GM12892 (cell line): Measurements from ENCODE around the gene KRTAP16-1.

Source experiments
- DNase-seq: peaks from one replicate; pipeline ENCODE4 v3.0.0; 2011; ENCODE audit not compliant: insufficient read length
- FAIRE-seq: peaks from 2 replicates; lab custom pipeline; 2011; peaks lifted over from hg19 to GRCh38; lab: Jason Lieb, UNC
- POLR2A ChIP-seq: IDR thresholded peaks from 2 replicates; pipeline ENCODE4 v1.6.1; 2011; ENCODE audit warnings: low read depth, low read length, control low read depth
- POLR2AphosphoS5 ChIP-seq: IDR thresholded peaks from 2 replicates; pipeline ENCODE4 v1.6.1; 2011; ENCODE audit warnings: low read depth, low read length, control low read depth
- TAF1 ChIP-seq: IDR thresholded peaks from 2 replicates; pipeline ENCODE4 v1.6.1; 2011; ENCODE audit warnings: low read depth, mild to moderate bottlenecking, control low read depth, low read length, borderline replicate concordance

KRTAP16-1 gene

DNA sequence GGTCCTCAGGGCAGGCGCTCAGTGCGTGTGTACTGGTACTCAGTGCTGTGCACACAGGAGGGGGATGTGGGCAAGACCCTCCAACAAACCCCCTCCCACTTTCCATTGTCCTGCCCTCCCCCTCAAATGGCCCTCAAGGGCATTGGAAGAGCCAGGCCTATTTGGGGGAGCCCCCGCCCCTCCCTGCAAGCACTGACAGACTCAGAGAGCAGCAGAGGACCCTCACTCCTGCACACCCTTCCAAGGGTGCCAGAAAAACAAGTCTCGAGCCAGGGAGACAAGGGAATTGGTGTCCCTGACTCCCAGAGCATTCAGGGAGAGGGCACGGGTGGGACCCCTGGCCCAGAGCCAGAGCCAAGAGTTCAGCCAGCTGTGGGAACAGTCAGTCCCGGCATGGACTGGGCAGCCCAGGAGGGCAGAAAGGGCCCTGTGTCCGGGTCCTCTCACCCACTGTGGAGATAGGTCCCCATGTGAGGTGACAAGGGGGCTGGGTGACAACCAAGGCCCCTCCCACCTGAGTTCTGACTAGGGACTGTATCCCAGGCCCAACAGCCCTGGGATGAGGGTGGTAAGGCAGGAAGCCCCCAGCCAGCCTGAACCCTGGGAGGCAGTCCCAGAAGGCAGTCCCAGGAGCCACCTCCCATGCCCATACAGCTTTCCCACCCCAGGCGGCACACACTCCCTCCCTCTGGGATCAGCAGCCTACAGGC lies 18.5 kb upstream of the KRTAP16-1 start:
- no peak for TF ChIP-seq POLR2AphosphoS5
- TF ChIP-seq POLR2A = no peak
- TF ChIP-seq TAF1 = no peak
- no peak for DNase-seq
- FAIRE-seq = no peak

DNA sequence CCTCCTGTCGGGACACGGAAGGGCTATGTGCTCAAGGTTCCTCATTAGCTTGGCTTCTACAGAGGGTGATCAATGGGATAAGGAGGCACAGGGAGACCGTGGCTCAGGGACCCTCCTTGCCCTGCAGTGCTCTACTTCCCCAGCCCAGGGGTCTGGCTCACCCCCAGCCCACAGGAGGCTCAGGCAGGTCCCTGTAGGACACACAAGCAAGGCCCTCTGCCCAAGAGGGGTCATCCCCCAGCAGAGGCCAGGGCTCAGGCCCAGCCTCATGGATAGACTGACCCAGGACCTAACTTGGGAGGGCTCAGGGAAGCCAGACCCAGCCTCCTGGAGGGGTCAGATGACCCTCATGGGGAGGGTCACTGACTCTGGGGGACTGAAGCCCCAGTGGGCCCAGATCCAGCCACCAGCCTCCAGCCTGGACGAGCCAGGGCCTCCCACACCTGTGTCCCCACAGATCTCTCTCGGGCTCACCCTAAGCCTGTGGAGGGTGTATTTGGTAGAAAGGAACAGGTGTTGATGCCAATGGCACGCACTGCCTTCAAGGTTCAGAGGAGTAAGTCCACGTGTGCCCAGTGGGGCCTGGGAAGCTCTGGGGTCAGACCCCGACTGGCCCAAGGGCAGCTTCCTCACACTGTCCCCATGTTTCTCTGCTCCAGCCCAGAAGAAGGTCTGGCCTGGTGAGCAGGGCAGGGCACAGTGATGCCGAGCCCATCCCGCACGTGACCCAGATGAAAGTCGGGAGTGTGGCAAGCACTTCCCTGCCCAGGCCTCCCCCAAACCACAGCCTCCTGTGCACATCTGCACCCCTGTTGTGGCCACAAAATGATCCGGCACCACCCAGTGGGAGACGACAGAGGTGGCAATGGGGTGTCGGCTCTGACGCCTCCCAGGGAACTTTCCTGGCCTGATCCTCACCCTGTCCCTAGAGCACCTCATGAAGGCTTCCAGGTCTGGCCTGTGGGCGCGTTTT lies 17.4 kb upstream of the KRTAP16-1 start:
- FAIRE-seq (no peak), DNase-seq (no peak)
- TF ChIP-seq TAF1 (no peak), POLR2A (no peak), POLR2AphosphoS5 (no peak)

DNA sequence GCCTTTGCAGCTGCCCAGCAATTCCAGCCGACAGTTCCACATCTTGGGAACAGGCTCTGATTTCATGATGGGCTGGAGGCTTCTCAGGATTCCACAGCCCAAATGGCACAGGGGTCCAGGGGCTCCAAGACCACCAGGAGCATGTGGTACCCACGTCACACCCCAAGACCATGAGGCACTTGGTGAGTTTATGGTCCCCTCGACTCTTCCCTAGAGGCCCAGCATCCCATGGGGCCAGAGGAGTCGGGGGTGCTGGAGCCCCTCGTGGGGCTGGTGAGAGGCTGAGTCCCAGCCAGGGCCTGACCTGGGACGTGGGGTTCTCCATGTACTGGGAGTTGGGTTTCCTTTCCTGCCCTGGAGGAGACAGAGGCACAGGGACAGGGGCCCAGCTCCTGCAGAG lies 16.5 kb upstream of the KRTAP16-1 start:
- DNase-seq = no peak
- no peak for FAIRE-seq
- no peak for TF ChIP-seq TAF1
- TF ChIP-seq POLR2A = no peak
- no peak for TF ChIP-seq POLR2AphosphoS5

DNA sequence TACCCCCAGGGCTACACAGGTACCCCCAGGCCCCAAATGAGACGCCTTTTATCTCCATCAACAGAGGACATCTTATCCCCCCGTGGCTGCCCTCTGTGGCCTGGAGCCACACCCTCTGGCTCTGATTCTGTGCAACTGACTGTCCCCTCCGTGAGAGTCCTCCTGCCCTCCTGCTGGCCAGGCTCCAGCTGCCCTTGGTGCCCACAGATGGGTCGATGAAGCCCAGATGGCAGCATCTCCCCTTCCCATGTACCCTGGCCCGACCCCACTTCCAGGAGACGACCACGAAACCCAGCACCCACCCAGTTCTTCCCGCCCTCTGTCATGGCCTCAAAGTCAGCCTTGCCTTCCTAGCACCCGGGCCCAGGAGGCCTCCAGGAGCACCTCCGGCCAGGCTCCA lies 16.0 kb upstream of the KRTAP16-1 start:
- TF ChIP-seq POLR2A (no peak), POLR2AphosphoS5 (no peak), TAF1 (no peak)
- no peak for FAIRE-seq
- no peak for DNase-seq

DNA sequence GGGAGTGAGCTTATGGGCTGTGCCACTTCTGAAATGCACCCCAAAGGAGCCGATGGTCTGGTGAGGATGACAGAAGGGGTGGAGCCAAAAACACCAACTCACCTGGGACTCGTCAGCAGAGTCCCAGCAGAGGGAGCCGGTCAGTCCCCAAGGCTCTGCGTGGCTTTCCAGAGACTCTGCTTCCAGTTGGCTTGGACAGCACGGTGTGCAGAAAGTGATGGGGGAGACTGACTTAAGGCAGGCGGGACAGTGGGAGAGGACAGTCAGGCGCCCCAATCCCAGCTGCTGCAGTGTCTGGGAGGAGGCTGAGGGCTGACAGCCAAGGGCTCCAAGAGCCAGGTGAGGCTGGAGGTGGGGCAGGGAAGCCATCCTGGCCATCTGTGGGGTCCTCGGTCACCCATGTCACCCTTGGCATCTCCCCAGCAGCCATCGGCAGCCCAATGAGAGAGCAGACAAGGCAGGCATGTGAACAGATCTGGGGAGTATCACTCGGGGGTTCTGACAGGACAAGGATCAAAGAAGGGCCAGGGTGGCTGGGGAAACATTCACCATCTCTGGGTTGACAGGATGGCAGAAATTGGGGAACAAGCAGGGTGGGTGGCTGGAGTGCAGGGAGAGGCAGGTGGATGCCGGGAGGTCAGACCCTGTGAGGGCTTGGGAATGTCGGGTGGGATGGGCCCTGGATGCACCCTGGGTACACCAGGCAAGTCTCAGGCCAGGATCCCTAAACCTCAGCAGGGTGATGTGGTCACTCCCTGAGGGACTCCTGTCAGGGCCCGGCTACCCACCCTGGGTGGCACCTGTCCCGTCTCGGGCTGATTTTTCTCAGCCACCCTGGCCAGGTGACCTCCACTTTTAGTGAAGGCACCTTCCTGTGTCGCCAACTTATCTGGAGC lies 15.3 kb upstream of the KRTAP16-1 start:
- no peak for DNase-seq
- FAIRE-seq = no peak
- TF ChIP-seq POLR2A (no peak), TAF1 (no peak), POLR2AphosphoS5 (no peak)

- DNase-seq (no peak), FAIRE-seq (no peak)
- TF ChIP-seq POLR2A (no peak), TAF1 (no peak)
Measured at GRCh38 chr17:41322903-41323895, 14.1 kb upstream of the KRTAP16-1 start.

GRCh38 chr17:41322094-41322902 lies 13.2 kb upstream of the KRTAP16-1 start:
- no peak for DNase-seq
- TF ChIP-seq POLR2A (no peak), POLR2AphosphoS5 (no peak), TAF1 (no peak)
- FAIRE-seq = no peak

DNA sequence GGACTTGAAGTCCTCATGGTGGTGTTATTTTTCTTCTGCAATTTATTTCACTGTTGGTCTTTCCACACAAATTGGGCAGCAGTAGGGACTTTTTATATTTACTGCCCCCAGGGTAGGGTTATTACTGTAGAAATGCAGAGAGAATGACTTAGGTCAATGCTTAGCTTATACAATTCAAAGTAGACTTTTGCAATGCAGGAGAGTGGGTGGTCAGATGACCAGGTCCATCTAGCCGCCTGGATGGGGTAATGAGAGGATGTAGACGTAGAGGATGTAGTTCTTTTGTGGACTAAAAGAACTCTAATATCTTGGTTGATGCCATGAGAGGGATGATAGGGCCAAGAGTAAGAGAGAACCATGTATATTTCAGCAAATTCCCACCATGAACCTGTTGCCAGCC lies 9.1 kb upstream of the KRTAP16-1 start:
- DNase-seq = no peak
- no peak for FAIRE-seq
- no peak for TF ChIP-seq TAF1
- no peak for TF ChIP-seq POLR2A
- no peak for TF ChIP-seq POLR2AphosphoS5

DNA sequence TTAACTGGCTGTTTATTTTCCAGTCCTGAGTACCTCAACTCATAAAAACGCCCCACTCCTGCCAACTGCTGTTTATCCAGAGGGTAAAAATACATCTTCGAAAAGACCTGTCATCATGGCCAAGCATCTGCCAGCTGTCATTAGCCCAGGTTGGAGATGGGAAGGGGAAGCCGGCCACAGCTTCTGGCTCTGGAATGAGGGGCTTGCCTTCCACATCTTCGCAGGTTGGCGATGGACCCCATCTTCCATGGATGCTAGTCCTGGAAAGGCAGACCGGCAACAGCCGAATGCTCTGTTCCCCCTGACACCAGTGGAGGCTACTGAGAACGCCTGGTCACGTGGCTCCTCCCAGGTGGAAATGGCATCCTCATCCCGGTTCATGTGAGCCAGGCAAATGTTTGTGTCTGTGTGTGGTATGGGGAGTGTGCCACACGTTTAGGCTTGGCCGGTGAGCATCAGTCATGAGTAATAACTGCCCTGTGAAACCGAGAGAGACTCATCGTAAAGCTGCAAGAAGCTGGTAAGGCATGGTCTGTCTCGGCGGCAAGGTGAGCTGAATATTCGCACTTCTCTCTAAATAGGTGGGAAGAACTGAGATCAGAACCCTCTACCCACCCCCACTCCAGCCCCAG lies 6.8 kb upstream of the KRTAP16-1 start:
- TF ChIP-seq POLR2A (no peak), POLR2AphosphoS5 (no peak), TAF1 (no peak)
- FAIRE-seq = no peak
- DNase-seq = no peak
